GM12801 (cell line): Measurements from ENCODE around the gene KANK2.

Experiments used
- TF ChIP-seq, protein P1 (sequence below): IDR thresholded peaks from one replicate; pipeline ENCODE4 v1.5.1; 2011; ENCODE audit warnings: control low read depth; ENCODE audit not compliant: insufficient read length; ENCODE audit errors: extremely low read depth

The KANK2 gene

DNA sequence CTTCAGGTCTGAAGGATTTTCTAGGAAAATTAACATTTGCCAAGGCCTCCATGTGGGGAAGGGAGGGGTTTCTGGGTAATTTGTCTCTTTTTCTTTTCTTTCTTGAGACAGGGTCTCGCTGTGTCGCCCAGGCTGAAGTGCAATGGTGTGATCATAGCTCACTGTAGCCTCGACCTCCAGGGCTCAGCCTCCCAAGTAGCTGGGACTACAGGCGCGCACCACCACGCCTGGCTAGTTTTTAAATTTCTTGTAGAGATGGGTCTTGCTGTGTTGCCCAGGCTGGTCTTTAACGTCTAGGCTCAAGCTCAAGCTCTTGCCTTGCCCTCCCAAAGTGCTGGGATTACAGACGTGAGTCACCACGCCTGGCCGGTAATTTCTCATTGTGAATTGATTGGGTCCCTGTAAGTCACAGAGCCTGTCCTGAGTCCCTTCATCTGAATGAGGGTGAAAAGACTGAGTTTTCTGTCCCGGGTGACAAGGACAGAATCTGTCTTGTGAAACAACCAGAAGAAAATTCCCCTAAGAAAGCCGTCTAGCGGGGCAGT lies 31.8 kb downstream of the KANK2 start:
- TF ChIP-seq, protein P1, sequence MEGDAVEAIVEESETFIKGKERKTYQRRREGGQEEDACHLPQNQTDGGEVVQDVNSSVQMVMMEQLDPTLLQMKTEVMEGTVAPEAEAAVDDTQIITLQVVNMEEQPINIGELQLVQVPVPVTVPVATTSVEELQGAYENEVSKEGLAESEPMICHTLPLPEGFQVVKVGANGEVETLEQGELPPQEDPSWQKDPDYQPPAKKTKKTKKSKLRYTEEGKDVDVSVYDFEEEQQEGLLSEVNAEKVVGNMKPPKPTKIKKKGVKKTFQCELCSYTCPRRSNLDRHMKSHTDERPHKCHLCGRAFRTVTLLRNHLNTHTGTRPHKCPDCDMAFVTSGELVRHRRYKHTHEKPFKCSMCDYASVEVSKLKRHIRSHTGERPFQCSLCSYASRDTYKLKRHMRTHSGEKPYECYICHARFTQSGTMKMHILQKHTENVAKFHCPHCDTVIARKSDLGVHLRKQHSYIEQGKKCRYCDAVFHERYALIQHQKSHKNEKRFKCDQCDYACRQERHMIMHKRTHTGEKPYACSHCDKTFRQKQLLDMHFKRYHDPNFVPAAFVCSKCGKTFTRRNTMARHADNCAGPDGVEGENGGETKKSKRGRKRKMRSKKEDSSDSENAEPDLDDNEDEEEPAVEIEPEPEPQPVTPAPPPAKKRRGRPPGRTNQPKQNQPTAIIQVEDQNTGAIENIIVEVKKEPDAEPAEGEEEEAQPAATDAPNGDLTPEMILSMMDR, result no peak

DNA sequence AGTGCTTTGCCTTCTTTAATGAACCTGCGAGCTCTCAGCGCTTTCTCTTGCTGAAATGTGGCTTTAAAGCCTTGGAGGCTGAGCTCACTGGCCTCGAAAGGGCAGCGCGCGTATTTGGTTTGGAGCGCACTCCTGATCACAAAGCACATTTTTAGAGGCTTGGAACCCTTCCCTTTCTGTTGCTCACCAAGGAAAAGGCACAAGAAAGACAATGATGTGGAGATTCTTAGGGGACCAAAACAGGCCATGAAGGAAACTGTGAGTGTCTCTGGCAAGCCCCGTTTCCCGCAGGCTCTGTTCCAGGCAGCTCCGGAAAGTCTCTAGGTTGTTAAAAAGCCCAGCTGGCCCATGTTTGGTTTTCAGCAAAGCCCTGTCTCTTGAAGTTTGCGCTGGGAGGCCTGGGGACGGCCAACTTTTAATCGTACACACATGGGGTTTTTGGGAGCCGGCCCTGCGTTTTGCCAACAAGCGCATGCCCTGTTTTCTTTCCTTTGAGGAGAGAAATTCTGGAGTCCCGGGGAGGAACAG lies 32.4 kb downstream of the KANK2 start:
- TF ChIP-seq, protein P1, result no peak

DNA sequence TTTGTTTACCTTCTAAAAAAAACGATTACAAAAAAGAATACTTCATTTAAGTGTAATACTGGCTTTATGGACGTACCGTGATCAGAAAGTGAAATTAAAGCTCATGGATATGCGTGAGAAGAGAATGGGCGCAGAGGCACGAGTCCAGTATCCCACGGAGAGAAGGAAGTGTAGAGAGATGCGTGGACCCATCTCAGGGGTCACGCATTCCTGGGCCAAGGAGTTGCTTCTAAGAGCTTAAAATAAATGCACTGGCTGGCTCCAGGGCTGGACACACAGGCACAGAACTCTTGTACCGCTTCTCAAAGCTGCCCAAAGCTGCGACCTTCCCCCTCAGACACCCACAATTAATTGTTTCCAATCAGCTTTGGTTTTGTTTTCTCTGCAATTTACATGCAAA lies 33.0 kb downstream of the KANK2 start:
- TF ChIP-seq, protein P1, result no peak

DNA sequence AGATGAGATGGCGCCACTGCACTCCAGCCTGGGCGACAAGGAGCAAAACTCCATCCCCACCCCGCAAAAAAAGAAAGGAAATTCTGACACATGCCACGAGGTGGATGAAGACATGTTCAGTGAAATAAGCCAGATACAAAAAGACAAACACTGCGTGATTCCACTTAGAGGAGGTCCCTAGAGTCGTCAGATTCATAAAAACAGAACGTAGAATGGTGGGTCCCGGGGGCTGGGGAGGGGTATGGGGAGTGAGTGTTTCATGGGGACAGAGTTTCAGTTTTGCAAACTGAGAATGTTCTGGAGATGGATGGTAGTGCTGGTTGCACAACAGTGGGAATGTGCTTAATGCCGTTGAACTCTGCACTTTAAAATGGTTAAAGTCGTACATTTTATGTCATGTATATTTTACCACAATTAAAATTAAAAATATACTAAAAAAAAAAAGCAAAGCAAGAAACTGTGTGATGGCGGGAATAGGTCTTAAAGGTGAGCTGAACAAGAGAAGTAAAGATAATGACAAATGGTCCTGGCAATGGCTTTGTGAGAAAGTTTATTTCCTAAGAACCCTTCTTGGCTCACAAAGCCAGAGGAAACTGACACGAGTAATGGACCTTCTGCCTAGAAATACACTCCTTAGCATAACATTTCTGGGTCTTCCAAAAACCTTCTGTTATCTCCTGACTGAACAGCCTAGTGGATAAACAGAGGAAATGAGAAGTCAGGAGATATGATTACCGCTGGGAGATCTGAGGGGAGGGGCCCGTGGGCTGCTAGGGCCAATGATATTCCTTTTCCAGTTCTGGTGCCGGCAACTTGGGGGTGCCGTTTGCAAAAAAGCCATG lies 37.5 kb downstream of the KANK2 start:
- TF ChIP-seq, protein P1, result no peak

DNA sequence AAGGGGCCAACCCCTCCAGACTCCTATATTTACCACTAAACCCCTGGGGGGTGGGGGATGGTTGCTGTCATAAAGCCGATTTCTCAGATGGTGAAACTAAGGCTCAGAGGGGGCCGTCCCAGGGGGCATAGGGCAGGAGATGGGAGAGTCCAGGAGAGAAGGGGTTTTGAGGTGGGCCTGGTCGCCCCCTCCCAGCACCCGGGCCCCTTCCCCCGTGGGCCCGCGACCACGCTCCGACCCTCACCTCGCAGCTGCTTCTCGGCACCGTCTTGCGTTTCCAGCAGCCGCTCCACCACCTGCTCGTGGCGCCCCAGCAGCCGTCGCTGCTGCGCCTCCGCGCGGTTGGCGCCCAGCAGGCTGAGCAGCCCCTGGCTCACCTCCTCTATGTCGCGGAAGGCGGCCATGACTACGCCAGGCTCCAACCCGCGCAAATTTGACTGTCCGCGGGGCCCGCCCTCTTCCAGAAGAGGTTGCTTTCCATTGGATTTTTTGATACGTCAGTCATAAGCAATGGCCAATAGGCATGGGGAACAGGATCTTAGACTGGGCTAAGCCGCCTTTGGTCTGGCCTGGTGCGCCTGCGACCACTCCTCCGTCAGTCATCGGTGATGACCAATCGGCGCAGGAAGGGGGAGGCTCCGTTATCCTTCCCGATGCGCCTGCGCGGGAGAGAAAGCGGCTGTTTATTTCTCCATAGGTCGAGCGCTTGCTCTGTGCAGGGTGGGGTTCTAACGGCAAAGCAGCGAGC lies 41.8 kb downstream of the KANK2 start, which contains the start of gene SPC24:
SPC24 (minus strand) TSS at position 410 of the 748 bp plus-strand sequence; CDS start at position 404, 6 bp downstream.
- TF ChIP-seq, protein P1, result no peak

DNA sequence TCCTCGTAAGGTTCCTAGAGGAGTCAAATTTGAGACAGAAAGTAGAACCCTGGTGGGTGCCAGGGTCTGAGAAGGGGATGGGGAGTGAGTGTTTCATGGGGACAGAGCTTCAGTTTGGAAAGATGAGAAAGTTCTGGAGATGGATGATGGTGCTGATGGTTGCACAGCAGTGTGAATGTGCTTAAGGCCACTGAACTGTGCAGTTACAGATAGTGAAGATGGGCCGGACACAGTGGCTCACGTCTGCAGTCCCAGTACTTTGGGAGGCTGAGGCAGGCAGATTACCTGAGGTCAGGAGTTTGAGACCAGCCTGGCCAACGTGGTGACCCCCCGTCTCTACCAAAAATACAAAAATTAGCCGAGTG lies 42.7 kb downstream of the KANK2 start:
- TF ChIP-seq, protein P1, result no peak
